OCI-LY7 (cell line): Measurements from ENCODE around the gene OR10H4. TPM values are rescaled to one million over a fixed set of nuclear protein-coding genes. Genes with fewer than 3 reads are reported as not detected.
A peak's percentile ranks its signal among the peaks of the same experiment; 100 is the strongest.
"Not testable (repeated sequence)": the region's sequence is repeated elsewhere in the genome, so short reads cannot be mapped to it uniquely, and the experiment has no call there.

Experiments
- BruUV-seq: library from RNA; stranded (reverse); fragments of 400-500 nt; replicated peaks from 2 replicates; lab custom pipeline; 2021; lab: Mats Ljungman, UMichigan
- CTCF ChIA-PET: fragments of 300-600 bp; sonication (Branson Sonifier 250); formaldehyde crosslinking; loops from one replicate; lab custom pipeline; 2022; ENCODE audit warnings: antibody characterized with exemption; ENCODE audit not compliant: unreplicated experiment; lab: Charles Lee
- POLR2A ChIA-PET: fragments of 300-600 bp; sonication (Branson Sonifier 250); formaldehyde crosslinking; loops from one replicate; lab custom pipeline; 2022; ENCODE audit warnings: antibody characterized with exemption; lab: Charles Lee
- DNase-seq: peaks from one replicate; pipeline ENCODE4 v3.0.0-alpha.2; 2015; ENCODE audit warnings: low spot score
- H2AFZ ChIP-seq: fragments of 200-600 bp; sonication (generic), shearing (Covaris generic); 2 replicates; pipeline ENCODE4 v1.6.1; 2014; ENCODE audit warnings: mild to moderate bottlenecking, antibody characterized with exemption, low read length, moderate library complexity
- H3K27ac ChIP-seq: fragments of 200-600 bp; sonication (generic); 2 replicates; pipeline ENCODE4 v1.5.1; 2014; ENCODE audit warnings: mixed run types, low read depth, mild to moderate bottlenecking, moderate library complexity, low read length, inconsistent platforms; ENCODE audit not compliant: poor library complexity, severe bottlenecking
- H3K36me3 ChIP-seq: fragments of 200-600 bp; sonication (generic); 2 replicates; pipeline ENCODE4 v1.6.1; 2014; ENCODE audit warnings: mild to moderate bottlenecking, antibody characterized with exemption, low read length, moderate library complexity, mixed read lengths; ENCODE audit not compliant: insufficient read depth
- H3K4me1 ChIP-seq: fragments of 200-600 bp; sonication (generic); 2 replicates; pipeline ENCODE4 v1.5.1; 2014; ENCODE audit warnings: mild to moderate bottlenecking, low read length; ENCODE audit not compliant: insufficient read depth, poor library complexity, severe bottlenecking
- H3K4me2 ChIP-seq: fragments of 200-600 bp; sonication (generic); 2 replicates; pipeline ENCODE4 v1.6.1; 2014; ENCODE audit warnings: mild to moderate bottlenecking, low read length
- H3K4me3 ChIP-seq: fragments of 200-600 bp; sonication (generic); 2 replicates; pipeline ENCODE4 v1.5.1; 2014; ENCODE audit warnings: mild to moderate bottlenecking, low read depth, low read length; ENCODE audit not compliant: poor library complexity, severe bottlenecking
- H3K79me2 ChIP-seq: fragments of 200-600 bp; sonication (generic); 2 replicates; pipeline ENCODE4 v1.6.1; 2016; ENCODE audit warnings: low read depth, mild to moderate bottlenecking, low read length, moderate library complexity, mixed read lengths; ENCODE audit not compliant: insufficient read depth
- H3K9me2 ChIP-seq: fragments of 200-600 bp; sonication (generic); 2 replicates; pipeline ENCODE4 v1.6.1; 2016; ENCODE audit warnings: mild to moderate bottlenecking, low read length, mixed read lengths; ENCODE audit not compliant: insufficient read depth
- H3K9me3 ChIP-seq: fragments of 200-600 bp; sonication (generic); 2 replicates; pipeline ENCODE4 v1.6.1; 2014; ENCODE audit warnings: mild to moderate bottlenecking, mixed run types, low read length, mixed read lengths
- H4K20me1 ChIP-seq: fragments of 200-600 bp; sonication (generic); 2 replicates; pipeline ENCODE4 v1.6.1; 2014; ENCODE audit warnings: mild to moderate bottlenecking, antibody characterized with exemption, low read length, moderate library complexity, mixed read lengths; ENCODE audit not compliant: insufficient read depth
- CTCF ChIP-seq: fragments of 200-600 bp; sonication (generic); conservative IDR thresholded peaks from 2 replicates; pipeline ENCODE4 v1.5.1; 2014; ENCODE audit warnings: mild to moderate bottlenecking, antibody characterized with exemption, low read length, moderate library complexity, mixed read lengths
- EZH2phosphoT487 ChIP-seq: fragments of 200-600 bp; sonication (generic); IDR thresholded peaks from 2 replicates; pipeline ENCODE4 v1.6.1; 2018; ENCODE audit warnings: low read depth, borderline replicate concordance, mild to moderate bottlenecking, mixed run types, antibody characterized with exemption, low read length, moderate library complexity, mixed read lengths
- intact Hi-C: fragments of 100-400 bp; cut with micrococcal nuclease; formaldehyde crosslinking; loops from one replicate; pipeline ENCODE4 v1.10.0; 2022; ENCODE audit not compliant: unreplicated experiment
- total RNA-seq, 2 experiments: library from RNA; depleted of rRNA in 1 of 2; stranded (reverse); fragments of >200 nt in 1 of 2; shearing (Covaris generic) in 1 of 2; gene quantifications; 2 replicates each; pipeline ENCODE4 v1.2.3, GENCODE V29; 2014 to 2022

The OR10H4 gene
- total RNA-seq, 2 experiments from 2014 or later: not detected

GRCh38 chr19:15928321-15928720 is 20.5 kb upstream of the OR10H4 start:
- ChIA-PET CTCF (no interaction called here), POLR2A (no interaction called here)
- no peak for DNase-seq
- intact Hi-C loops: no loop called here
- no peak overlapping the region for H3K4me2 ChIP-seq
- TF ChIP-seq CTCF: no peak
- no peak for TF ChIP-seq EZH2phosphoT487
- H3K9me3 ChIP-seq: no peaks in the 10 kb centered on the region
- H4K20me1 ChIP-seq: no peaks in the 10 kb centered on the region
- BruUV-seq: no TSS peak
- H3K27ac ChIP-seq: no peak overlapping the region
- no peak overlapping the region for H3K4me3 ChIP-seq
- H2AFZ ChIP-seq: no peak overlapping the region
- H3K79me2 ChIP-seq: no peaks in the 10 kb centered on the region
- no peaks in the 10 kb centered on the region for H3K4me1 ChIP-seq
- H3K36me3 ChIP-seq: no peaks in the 10 kb centered on the region
- H3K9me2 ChIP-seq: no peaks in the 10 kb centered on the region

- H3K36me3 ChIP-seq, POLR2A ChIA-PET, intact Hi-C loops, H2AFZ ChIP-seq, H3K4me3 ChIP-seq, H3K9me3 ChIP-seq, H4K20me1 ChIP-seq, H3K27ac ChIP-seq, H3K9me2 ChIP-seq, DNase-seq, CTCF ChIA-PET, H3K4me1 ChIP-seq, H3K4me2 ChIP-seq, H3K79me2 ChIP-seq, BruUV-seq: not testable (repeated sequence)
These were observed 15.0 kb upstream of the OR10H4 start for GRCh38 chr19:15933761-15934331.

GRCh38 chr19:15934332-15935078 is 14.3 kb upstream of the OR10H4 start, which contains the start of gene CYP4F11:
Gene CYP4F11 (minus strand): TSS chr19:15934529. CDS start chr19:15934408, 121 bp downstream.
- no peaks in the 10 kb centered on the region for H3K4me1 ChIP-seq
- BruUV-seq: no TSS peak
- no peaks in the 10 kb centered on the region for H4K20me1 ChIP-seq
- no peaks in the 10 kb centered on the region for H3K36me3 ChIP-seq
- POLR2A ChIA-PET: no interaction called here
- no peak within 1 kb of the TSS for H2AFZ ChIP-seq
- intact Hi-C loops: no loop called here
- no peak within 1 kb of the TSS for H3K4me3 ChIP-seq
- no peaks in the 10 kb centered on the region for H3K9me2 ChIP-seq
- CTCF ChIA-PET: no interaction called here
- H3K27ac ChIP-seq: no peak within 1 kb of the TSS
- DNase-seq: peak; percentile 14
- no peak within 1 kb of the TSS for H3K4me2 ChIP-seq
- no peaks in the 10 kb centered on the region for H3K9me3 ChIP-seq
- no peaks in the 10 kb centered on the region for H3K79me2 ChIP-seq
- TF ChIP-seq CTCF (no peak), EZH2phosphoT487 (no peak)
